HG03442 (cell line): ENCODE results near the gene ARMC9.
A peak's percentile ranks its signal among the peaks of the same experiment; 100 is the strongest.

ENCODE experiments used
- ATAC-seq: cut with Tn5 transposase; IDR thresholded peaks from one replicate; pipeline ENCODE4 v1.9.1; 2021; ENCODE audit warnings: mild to moderate bottlenecking, moderate library complexity; ENCODE audit not compliant: unreplicated experiment

ARMC9 gene

GRCh38 chr2:231376857-231377256 lies 178.4 kb downstream of the ARMC9 start:
- ATAC-seq = no peak

DNA sequence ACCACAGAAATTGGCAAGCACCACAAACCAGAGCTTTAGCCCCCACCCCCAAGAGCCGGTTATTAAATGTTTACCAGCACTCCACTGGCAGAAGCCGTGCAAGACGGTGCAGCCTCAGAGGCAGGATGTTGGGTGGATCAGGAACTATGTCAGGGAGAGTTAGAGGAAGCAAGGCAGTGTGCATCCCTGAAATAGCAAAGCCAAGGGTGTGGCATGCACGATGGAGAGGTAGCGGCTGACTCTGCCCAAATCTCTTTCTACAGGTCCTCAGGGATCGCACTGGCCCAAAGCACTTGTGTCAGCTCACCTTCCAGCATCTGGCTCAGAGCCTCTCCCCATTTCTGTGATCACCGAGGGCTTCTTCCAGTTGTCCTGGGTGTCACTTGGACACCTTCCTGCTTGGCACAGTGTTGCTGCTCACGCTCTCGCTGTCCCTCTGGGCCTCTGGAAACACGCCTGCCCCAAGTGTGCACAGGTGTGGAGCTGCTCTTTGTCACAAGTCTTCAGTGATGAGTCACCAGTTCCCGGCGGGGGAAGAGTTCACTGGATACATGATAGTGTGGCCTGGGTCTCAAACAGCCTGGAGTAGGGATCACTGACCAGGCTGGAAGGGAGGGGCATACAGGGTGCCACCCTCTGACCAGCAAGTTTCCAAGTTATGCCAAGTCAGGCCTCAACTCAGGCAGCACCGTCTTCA lies 179.7 kb downstream of the ARMC9 start:
- no peak for ATAC-seq

DNA sequence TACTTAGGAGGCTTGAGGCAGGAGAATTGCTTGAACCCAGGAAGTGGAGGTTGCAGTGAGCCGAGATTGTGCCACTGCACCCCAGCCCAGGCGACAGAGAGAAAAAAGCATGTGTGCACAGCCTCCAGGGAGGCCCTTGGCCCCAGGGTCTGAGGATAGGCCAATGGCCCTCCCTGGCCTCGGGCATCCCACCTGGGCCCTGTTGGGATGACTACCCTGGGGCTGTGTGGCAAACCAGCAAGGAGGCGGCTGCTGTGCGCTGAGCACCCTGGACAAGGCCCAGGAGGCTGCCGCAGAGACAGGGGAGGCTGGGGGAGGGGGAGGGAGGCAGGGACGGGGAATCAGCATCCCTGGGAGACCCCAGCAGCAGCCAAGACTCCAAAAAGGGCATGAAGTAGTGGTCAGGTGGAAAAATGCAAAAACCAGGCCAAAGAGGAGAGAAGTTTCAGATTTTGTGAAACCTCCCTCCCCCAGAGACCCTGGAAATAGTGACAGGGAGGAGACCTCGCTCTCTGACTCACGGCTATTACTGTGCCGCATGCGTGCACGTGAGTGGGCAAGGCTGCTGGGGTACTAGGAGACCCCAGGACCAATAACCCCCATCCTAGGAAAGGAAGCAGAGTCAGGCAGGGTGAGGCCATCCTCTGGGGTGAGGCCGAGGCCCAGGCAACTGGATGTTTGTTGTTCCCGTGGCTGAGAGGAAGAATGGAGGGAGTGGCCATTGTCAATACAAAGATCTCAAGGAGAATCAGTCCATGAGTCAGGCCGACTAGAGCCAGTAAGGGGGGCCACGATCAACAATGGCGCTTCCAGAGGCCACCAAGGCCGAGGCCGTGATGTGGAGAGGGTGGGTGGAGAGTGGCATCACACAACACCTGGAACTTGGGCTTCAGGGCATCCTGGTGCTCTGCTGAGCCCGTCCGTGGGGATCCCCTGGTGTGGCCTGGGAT lies 181.1 kb downstream of the ARMC9 start:
- no peak for ATAC-seq

DNA sequence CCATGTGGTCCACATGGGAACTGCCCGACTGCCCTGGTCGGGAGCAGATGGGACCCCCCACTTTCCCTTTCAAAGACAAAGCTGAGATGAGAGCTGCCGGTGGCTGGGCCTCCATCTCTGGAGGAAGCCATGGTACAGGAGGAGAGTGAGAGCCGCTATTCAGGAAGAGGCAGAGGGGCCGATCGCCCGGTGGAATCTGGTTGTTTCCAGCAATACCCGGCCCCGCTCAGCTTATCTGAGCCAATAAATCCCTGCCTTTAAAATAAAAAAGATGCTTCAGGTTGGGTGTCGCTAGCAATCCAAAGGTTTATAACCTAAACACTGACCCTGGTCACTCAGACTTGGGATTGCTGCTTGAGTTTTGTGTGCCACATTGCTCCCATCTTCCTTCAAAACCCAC lies 181.9 kb downstream of the ARMC9 start:
- no peak for ATAC-seq

- no peak for ATAC-seq
Observed at GRCh38 chr2:231380991-231381847, 182.8 kb downstream of the ARMC9 start.

DNA sequence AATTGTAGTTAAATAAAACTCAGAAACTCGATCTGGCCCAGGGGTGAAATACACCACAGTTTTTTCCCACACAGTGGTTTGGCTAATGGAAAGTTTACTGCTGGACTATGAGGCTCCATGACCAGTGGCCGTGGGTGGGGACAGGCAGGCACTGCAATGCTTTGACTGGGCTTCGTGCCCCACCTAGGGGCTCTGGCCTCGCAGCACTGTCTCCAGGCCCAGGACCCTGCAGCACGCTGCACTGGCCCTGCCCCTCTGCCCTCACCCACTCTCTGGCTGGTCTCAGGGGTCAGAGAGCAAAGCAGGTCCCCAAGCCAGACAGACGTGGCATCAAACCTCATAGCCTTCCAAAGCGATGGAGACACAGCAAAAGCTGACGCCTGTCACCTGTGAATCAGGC lies 183.7 kb downstream of the ARMC9 start:
- no peak for ATAC-seq

DNA sequence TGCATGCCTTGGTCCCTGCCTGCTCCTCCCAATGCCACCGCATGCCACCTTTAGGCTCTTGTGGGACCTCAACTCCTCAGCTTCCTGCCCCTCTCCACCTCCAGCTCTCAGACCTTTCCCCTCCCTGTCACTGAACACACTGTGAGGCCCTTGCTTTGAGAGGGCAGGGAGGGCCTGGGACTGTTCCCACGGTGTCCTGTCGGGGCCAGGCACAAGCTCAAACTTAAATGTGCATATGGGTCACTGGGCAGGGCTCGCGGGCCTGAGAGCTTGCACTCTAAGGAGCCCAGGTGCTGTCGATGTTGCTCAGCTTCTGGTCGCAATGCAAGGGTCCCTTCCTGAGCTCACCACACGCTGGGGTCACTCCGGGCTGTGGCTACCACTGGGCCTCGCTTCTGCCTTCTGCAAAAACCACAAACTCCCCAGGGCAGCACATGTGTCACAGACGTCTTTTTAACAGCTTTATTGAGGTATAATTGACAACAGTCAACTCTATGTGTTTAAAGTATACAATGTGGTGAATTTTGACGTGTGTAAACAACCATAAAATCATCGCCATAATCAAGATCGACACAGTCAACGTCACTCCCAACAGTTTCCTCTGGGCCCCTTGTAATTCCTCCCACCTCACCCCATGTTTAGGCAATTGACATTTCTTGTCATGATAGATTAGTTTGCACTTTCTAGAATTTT lies 185.1 kb downstream of the ARMC9 start:
- ATAC-seq = no peak

GRCh38 chr2:231384109-231384435 lies 185.6 kb downstream of the ARMC9 start:
- ATAC-seq = no peak

DNA sequence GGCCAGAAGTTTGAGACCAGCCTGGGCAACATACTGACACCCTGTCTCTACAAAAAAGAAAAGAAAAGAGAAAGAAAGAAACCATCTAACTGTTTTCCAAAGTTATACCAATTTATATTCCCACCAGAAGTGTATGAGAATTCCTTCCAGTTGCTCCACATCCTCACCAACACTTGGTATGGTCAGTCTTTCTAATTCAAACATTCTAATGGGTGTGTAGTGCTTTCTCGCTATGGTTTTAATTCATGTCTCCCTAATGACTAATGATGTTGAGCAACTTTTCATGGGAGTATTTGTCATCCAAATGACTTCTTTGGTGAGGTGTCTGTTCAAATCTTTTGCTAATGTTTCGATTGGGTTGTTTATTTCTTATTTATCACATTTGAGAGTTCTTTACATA lies 186.5 kb downstream of the ARMC9 start:
- ATAC-seq = no peak

- no peak for ATAC-seq
Observed at GRCh38 chr2:231385429-231385828, 187.0 kb downstream of the ARMC9 start.

DNA sequence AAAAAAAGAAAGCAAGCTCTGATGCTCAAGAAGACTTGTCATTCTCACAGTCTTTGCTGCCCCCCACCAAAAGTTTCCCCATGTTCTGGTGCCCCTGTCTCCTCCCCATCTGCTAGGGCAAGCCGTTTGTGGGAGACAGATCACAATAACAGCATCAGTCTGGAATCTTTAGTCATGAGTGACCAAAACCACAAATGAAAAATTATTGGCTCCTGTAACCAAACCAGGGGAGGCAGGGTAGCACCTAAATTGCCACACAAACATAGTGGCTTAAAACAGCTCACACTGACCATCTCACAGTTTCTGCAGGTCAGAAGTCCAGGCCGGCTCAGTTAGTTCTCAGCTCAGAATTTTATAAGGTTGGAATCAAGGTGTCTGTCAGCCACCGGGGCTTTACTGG lies 188.0 kb downstream of the ARMC9 start:
- ATAC-seq = no peak

- ATAC-seq = no peak
Observed at GRCh38 chr2:231387904-231388724, 189.7 kb downstream of the ARMC9 start.

- no peak for ATAC-seq
Observed at GRCh38 chr2:231388725-231389346, 190.4 kb downstream of the ARMC9 start.

DNA sequence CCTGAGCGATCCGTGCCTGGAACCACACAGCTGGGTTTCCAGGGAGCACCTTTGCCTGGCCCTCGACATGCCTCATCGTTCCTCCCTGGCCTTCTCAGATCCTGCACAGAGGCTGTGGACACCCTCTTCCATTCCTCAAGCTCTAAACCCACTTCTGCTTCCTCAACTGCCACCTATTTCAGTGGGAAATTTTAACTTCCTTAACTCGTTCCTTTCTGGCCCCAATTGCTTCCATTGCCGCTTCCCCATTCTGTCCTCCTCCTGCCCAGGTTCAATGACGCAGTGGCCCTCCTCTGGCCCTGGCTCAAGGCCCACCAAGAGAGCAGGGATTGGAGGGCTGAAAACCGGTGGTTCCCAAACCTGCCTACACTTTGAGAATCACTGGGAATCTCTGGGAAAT lies 192.2 kb downstream of the ARMC9 start:
- no peak for ATAC-seq

GRCh38 chr2:231391981-231392380 lies 193.6 kb downstream of the ARMC9 start:
- no peak for ATAC-seq

- ATAC-seq = no peak
Observed at GRCh38 chr2:231392431-231393148, 194.2 kb downstream of the ARMC9 start.

GRCh38 chr2:231393149-231394131 lies 195.0 kb downstream of the ARMC9 start:
- peak; percentile 36 for ATAC-seq
